Measurements from ENCODE around the gene SIAE. TPM values are rescaled to one million over a fixed set of nuclear protein-coding genes. Genes with fewer than 3 reads are reported as not detected.

The SIAE gene
- total and polyA plus RNA-seq, 2 experiments from 2014 or later, result 5.7 to 7.9 TPM

GRCh38 chr11:124700028-124700427, 26.5 kb upstream of the SIAE start:
- no peak overlapping the region for H3K27ac ChIP-seq
- peaks cover 6% of the 10 kb centered on the region for H3K27me3 ChIP-seq
- no peak overlapping the region for H3K4me3 ChIP-seq
- TF ChIP-seq CTCF (IDR thresholded peaks at IDR 0.05; ENCODE audit: low read depth, low read length), result no peak
- H3K36me3 ChIP-seq, result no peaks in the 10 kb centered on the region
- H3K4me1 ChIP-seq (ENCODE audit: low read depth), result peaks cover 20% of the 10 kb centered on the region
- DNase-seq (ENCODE audit: low read depth in 1 of 2, low spot score in 1 of 2), result no peak
- H3K9me3 ChIP-seq (ENCODE audit: low read depth), result no peaks in the 10 kb centered on the region

- Histone ChIP-seq H3K4me1 (ENCODE audit: low read depth) (peaks cover 20% of the 10 kb centered on the region), H3K4me3 (no peak overlapping the region), H3K27ac (no peak overlapping the region), H3K36me3 (no peaks in the 10 kb centered on the region), H3K9me3 (ENCODE audit: low read depth) (no peaks in the 10 kb centered on the region), H3K27me3 (peaks cover 6% of the 10 kb centered on the region)
- DNase-seq (ENCODE audit: low read depth in 1 of 2, low spot score in 1 of 2), result no peak
- no peak for TF ChIP-seq CTCF (IDR thresholded peaks at IDR 0.05; ENCODE audit: low read depth, low read length)
These were observed 26.0 kb upstream of the SIAE start for GRCh38 chr11:124699547-124699946.

GRCh38 chr11:124693142-124693541, 19.6 kb upstream of the SIAE start:
- Histone ChIP-seq H3K4me3 (no peak overlapping the region), H3K36me3 (no peaks in the 10 kb centered on the region), H3K27ac (no peak overlapping the region), H3K4me1 (ENCODE audit: low read depth) (peaks cover 29% of the 10 kb centered on the region), H3K9me3 (ENCODE audit: low read depth) (no peaks in the 10 kb centered on the region), H3K27me3 (peaks cover 8% of the 10 kb centered on the region)
- no peak for TF ChIP-seq CTCF (IDR thresholded peaks at IDR 0.05; ENCODE audit: low read depth, low read length)
- DNase-seq (ENCODE audit: low read depth in 1 of 2, low spot score in 1 of 2), result no peak

GRCh38 chr11:124682443-124682842, 8.9 kb upstream of the SIAE start:
- Histone ChIP-seq H3K27me3 (no peaks in the 10 kb centered on the region), H3K4me1 (ENCODE audit: low read depth) (no peaks in the 10 kb centered on the region), H3K9me3 (ENCODE audit: low read depth) (no peaks in the 10 kb centered on the region), H3K27ac (no peak overlapping the region), H3K4me3 (no peak overlapping the region), H3K36me3 (no peaks in the 10 kb centered on the region)
- TF ChIP-seq CTCF (IDR thresholded peaks at IDR 0.05; ENCODE audit: low read depth, low read length), result no peak
- no peak for DNase-seq (ENCODE audit: low read depth in 1 of 2, low spot score in 1 of 2)

GRCh38 chr11:124681421-124681820, 7.9 kb upstream of the SIAE start:
- Histone ChIP-seq H3K36me3 (no peaks in the 10 kb centered on the region), H3K4me1 (ENCODE audit: low read depth) (no peaks in the 10 kb centered on the region), H3K4me3 (no peak overlapping the region), H3K27ac (no peak overlapping the region), H3K9me3 (ENCODE audit: low read depth) (no peaks in the 10 kb centered on the region), H3K27me3 (no peaks in the 10 kb centered on the region)
- TF ChIP-seq CTCF (IDR thresholded peaks at IDR 0.05; ENCODE audit: low read depth, low read length), result no peak
- DNase-seq (ENCODE audit: low read depth in 1 of 2, low spot score in 1 of 2), result no peak

GRCh38 chr11:124678416-124678815, 4.9 kb upstream of the SIAE start:
- Histone ChIP-seq H3K36me3 (no peaks in the 10 kb centered on the region), H3K27ac (no peak overlapping the region), H3K4me1 (ENCODE audit: low read depth) (no peaks in the 10 kb centered on the region), H3K4me3 (no peak overlapping the region), H3K9me3 (ENCODE audit: low read depth) (no peaks in the 10 kb centered on the region), H3K27me3 (peaks cover 2% of the 10 kb centered on the region)
- TF ChIP-seq CTCF (IDR thresholded peaks at IDR 0.05; ENCODE audit: low read depth, low read length), result no peak
- no peak for DNase-seq (ENCODE audit: low read depth in 1 of 2, low spot score in 1 of 2)

Data from cardiac muscle cell (in vitro differentiated cells and primary cell).